Vagina (tissue), 2 donors: Measurements from ENCODE around the gene SNPH.

Experiments used
- POLR2A ChIP-seq, 2 donors: fragments of 450-650 bp; IDR thresholded peaks; one replicate each; pipeline ENCODE4 v1.6.1; 2017; ENCODE audit warnings: antibody characterized with exemption in 2 of 2, mild to moderate bottlenecking in 2 of 2, moderate library complexity in 2 of 2
- POLR2AphosphoS5 ChIP-seq, 2 donors: sonication (generic); formaldehyde crosslinking; IDR thresholded peaks; one replicate each; pipeline ENCODE4 v1.9.0; 2017; ENCODE audit warnings: antibody characterized with exemption in 2 of 2, mild to moderate bottlenecking in 2 of 2, low read depth in 1 of 2; ENCODE audit not compliant: insufficient read depth in 1 of 2
- TF ChIP-seq, protein P1 (sequence below), 3 experiments: fragments of 450-650 bp in 2 of 3; fragments of 200-600 bp in 1 of 3; sonication (generic) in 1 of 3; IDR thresholded peaks; one replicate each; pipeline ENCODE4 v1.5.1; 2017 to 2019; ENCODE audit warnings: antibody characterized with exemption in 3 of 3, mild to moderate bottlenecking in 2 of 3, moderate library complexity in 2 of 3

DNA sequence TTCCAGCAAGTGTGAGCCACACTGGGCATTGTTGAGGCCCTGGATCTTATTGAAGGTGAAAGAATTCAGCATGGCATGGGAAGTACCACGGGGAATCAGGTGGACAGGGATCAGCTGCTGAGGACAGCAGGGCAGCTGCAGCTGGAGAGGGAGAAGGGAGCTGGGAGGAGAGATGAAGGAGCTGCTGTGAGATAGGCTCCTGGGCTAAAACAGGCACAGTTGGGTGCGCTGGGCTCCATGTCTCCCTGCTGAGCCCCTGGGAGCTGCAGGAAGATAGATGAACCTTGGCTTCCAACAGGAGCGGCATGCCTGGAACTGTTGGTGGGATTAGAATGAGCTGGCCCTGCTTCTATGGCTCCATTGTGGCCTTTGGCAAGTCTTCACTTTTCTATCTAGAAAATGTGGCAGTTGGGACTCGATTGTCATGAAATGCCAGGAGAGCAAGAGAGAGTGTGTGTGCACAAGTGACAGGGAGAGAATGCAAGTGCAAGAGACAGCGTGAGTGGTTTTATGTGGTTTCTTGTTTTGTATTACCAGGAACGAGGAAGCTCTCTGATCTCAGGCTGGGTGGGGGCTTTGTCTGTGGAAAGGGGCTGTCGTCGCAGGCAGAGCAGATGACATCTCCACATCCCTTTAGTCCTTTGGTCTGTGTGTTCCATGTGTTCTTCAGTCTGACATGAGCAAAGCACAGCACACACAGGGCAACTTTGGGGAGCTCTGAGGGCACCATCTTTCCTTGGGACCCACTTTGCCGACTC, 20.4 kb downstream of the SNPH start:
- no peak for TF ChIP-seq POLR2A (IDR thresholded peaks at IDR 0.05)
- TF ChIP-seq, protein P1, sequence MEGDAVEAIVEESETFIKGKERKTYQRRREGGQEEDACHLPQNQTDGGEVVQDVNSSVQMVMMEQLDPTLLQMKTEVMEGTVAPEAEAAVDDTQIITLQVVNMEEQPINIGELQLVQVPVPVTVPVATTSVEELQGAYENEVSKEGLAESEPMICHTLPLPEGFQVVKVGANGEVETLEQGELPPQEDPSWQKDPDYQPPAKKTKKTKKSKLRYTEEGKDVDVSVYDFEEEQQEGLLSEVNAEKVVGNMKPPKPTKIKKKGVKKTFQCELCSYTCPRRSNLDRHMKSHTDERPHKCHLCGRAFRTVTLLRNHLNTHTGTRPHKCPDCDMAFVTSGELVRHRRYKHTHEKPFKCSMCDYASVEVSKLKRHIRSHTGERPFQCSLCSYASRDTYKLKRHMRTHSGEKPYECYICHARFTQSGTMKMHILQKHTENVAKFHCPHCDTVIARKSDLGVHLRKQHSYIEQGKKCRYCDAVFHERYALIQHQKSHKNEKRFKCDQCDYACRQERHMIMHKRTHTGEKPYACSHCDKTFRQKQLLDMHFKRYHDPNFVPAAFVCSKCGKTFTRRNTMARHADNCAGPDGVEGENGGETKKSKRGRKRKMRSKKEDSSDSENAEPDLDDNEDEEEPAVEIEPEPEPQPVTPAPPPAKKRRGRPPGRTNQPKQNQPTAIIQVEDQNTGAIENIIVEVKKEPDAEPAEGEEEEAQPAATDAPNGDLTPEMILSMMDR (IDR thresholded peaks at IDR 0.05): no peak
- TF ChIP-seq POLR2AphosphoS5 (IDR thresholded peaks at IDR 0.05; ENCODE audit: insufficient read depth in 1 of 2, low read depth in 1 of 2): no peak
